HAP-1 (cell line): ENCODE measurements around the gene BRD1.

Experiments
- DNase-seq, 2 experiments: peaks; one replicate each; pipeline ENCODE4 v3.0.0-alpha.2; 2016 to 2020; ENCODE audit warnings: low spot score in 2 of 2
- H3K27me3 ChIP-seq: fragments of 250-450 bp; sonication (Bioruptor Pico); 2 replicates; pipeline ENCODE4 v1.5.1; 2020; ENCODE audit warnings: low read depth, mild to moderate bottlenecking, moderate library complexity
- H3K36me3 ChIP-seq: fragments of 250-450 bp; sonication (Bioruptor Pico); replicated peaks from 2 replicates; pipeline ENCODE4 v1.5.1; 2020; ENCODE audit warnings: mild to moderate bottlenecking
- H3K4me1 ChIP-seq: fragments of 250-450 bp; sonication (Bioruptor Pico); 2 replicates; pipeline ENCODE4 v1.5.1; 2020; ENCODE audit warnings: mild to moderate bottlenecking
- H3K4me3 ChIP-seq: fragments of 250-450 bp; sonication (Bioruptor Pico); 2 replicates; pipeline ENCODE4 v1.5.1; 2020; ENCODE audit warnings: mild to moderate bottlenecking, moderate library complexity
- H3K9me3 ChIP-seq: fragments of 250-450 bp; sonication (Bioruptor Pico); 2 replicates; pipeline ENCODE4 v1.5.1; 2020; ENCODE audit warnings: mild to moderate bottlenecking, moderate library complexity
- in situ Hi-C: fragments of 300-500 bp; cut with MboI; formaldehyde crosslinking; loops from 3 replicates; pipeline ENCODE4 v1.14.3; 2020; ENCODE audit warnings: low sequenced_read_pairs, inconsistent platforms, mixed read lengths

Gene BRD1

GRCh38 chr22:49774499-49775151, 53.0 kb downstream of the BRD1 start:
- peaks cover 7% of the 10 kb centered on the region; the same call in 1 of the 2 replicates for H3K4me1 ChIP-seq
- peaks cover 34% of the 10 kb centered on the region for H3K36me3 ChIP-seq
- no peak overlapping the region for H3K4me3 ChIP-seq
- no peak for DNase-seq
- in situ Hi-C loops = no loop called here
- H3K27me3 ChIP-seq = no peaks in the 10 kb centered on the region
- H3K9me3 ChIP-seq = no peaks in the 10 kb centered on the region

DNA sequence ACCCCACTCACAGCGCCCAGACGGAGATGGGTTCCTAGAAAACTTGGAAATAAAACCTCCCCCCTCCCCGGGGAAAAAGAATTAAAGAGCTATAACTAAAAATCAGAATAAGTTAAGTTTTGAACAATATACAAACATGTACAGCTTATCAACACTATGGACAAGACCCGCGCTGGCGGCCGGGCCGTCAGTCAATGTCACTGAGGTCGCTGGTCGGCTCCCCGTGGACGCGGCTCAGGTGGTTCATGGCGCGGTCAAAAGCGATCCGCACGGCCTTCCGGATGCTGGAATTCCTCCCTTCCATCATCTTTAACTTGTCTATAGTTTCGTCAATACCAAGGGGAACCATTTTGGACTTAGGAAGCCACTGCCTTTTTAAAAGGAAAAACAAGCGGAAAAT, 53.6 kb downstream of the BRD1 start:
- peaks cover 31% of the 10 kb centered on the region for H3K36me3 ChIP-seq
- no peaks in the 10 kb centered on the region for H3K9me3 ChIP-seq
- H3K4me1 ChIP-seq = peaks cover 7% of the 10 kb centered on the region; the same call in 1 of the 2 replicates
- in situ Hi-C loops = no loop called here
- no peaks in the 10 kb centered on the region for H3K27me3 ChIP-seq
- H3K4me3 ChIP-seq = no peak overlapping the region
- DNase-seq = no peak

DNA sequence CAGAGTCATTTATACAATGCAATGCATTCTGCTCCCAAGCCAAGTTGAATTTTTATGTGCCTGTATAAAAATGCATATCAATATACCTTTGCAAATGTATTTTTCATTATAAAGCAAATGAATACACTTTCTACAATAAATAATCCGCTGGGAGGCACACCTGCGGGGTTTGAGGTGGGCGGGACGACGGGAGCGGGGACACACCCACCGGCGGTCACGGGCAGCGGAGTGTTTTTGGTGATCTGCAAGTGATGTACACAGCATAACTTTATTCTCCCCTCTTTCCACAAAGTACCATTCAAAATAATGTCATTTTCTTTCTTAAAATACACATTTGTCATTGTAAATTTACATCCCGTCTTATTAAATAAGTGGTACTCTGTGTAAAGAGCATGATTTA, 54.1 kb downstream of the BRD1 start:
- H3K9me3 ChIP-seq = no peaks in the 10 kb centered on the region
- H3K4me1 ChIP-seq = peaks cover 7% of the 10 kb centered on the region; the same call in 1 of the 2 replicates
- DNase-seq = peak; percentile 81 to 83
- no peak overlapping the region for H3K4me3 ChIP-seq
- peaks cover 29% of the 10 kb centered on the region for H3K36me3 ChIP-seq
- no peaks in the 10 kb centered on the region for H3K27me3 ChIP-seq
- in situ Hi-C loops = no loop called here

GRCh38 chr22:49772692-49773091, 55.0 kb downstream of the BRD1 start:
- Histone ChIP-seq H3K36me3 (peaks cover 27% of the 10 kb centered on the region), H3K27me3 (no peaks in the 10 kb centered on the region), H3K9me3 (no peaks in the 10 kb centered on the region), H3K4me1 (peaks cover 7% of the 10 kb centered on the region; the same call in 1 of the 2 replicates), H3K4me3 (no peak overlapping the region)
- DNase-seq = no peak
- in situ Hi-C loops = no loop called here

- peaks cover 11% of the 10 kb centered on the region for H3K9me3 ChIP-seq
- H3K36me3 ChIP-seq = peaks cover 15% of the 10 kb centered on the region
- DNase-seq = no peak
- peaks cover 7% of the 10 kb centered on the region; the same call in 1 of the 2 replicates for H3K4me1 ChIP-seq
- H3K4me3 ChIP-seq = no peak overlapping the region
- in situ Hi-C loops = no loop called here
- no peaks in the 10 kb centered on the region for H3K27me3 ChIP-seq
Observed at GRCh38 chr22:49771266-49772065, 56.2 kb downstream of the BRD1 start.

GRCh38 chr22:49770547-49771265, 57.0 kb downstream of the BRD1 start:
- peaks cover 11% of the 10 kb centered on the region for H3K9me3 ChIP-seq
- H3K36me3 ChIP-seq = peaks cover 9% of the 10 kb centered on the region
- in situ Hi-C loops = no loop called here
- DNase-seq = no peak
- H3K4me3 ChIP-seq = no peak overlapping the region
- H3K4me1 ChIP-seq = peaks cover 7% of the 10 kb centered on the region; the same call in 1 of the 2 replicates
- no peaks in the 10 kb centered on the region for H3K27me3 ChIP-seq

- Histone ChIP-seq H3K4me3 (no peak overlapping the region), H3K4me1 (peaks cover 7% of the 10 kb centered on the region; the same call in 1 of the 2 replicates), H3K9me3 (peaks cover 11% of the 10 kb centered on the region), H3K27me3 (no peaks in the 10 kb centered on the region), H3K36me3 (peaks cover 3% of the 10 kb centered on the region)
- no peak for DNase-seq
- in situ Hi-C loops = loop anchor here (5.0 to 10.0 kb wide), 2 partner anchors 265 to 437 kb away; no protein-coding TSS in a partner anchor
Observed at GRCh38 chr22:49769691-49770546, 57.8 kb downstream of the BRD1 start.

DNA sequence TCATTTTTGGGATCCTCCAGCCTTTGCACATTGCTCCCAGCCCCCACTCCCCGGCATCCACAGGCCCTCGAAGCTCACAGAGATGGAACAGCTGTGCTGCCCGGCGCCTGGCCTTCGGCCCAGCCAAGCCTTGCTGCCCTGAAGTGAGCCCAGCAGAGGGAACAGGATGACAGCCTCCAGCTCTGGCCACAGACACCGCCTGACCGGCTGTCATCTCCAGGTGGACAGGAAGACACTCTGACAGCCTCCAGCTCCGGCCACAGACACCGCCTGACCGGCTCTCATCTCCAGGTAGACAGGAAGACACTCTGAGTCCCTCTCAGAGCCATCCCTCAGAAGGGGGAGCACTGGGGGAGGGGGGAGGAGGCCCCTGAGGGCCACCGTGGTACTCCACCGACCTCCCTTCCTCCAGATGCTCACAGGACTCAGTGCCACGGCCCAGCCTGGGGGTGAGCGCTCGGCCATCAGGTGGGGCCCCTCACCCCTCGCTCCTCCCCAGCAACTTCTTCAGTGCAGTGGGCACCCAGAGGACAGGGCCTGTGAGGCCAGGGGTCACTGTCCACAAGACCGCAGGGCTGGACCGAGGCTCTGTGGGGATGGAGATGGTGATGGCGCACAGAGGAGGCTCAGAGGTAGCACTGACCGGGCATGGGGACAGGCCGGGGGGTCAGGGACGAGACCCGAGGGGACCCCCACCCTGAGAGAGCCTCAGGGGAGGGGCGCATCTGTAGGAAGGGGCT, 58.6 kb downstream of the BRD1 start:
- Histone ChIP-seq H3K4me3 (no peak overlapping the region), H3K36me3 (no peaks in the 10 kb centered on the region; the same call in 1 of the 2 replicates), H3K27me3 (no peaks in the 10 kb centered on the region), H3K9me3 (peaks cover 11% of the 10 kb centered on the region), H3K4me1 (peaks cover 7% of the 10 kb centered on the region; the same call in 1 of the 2 replicates)
- DNase-seq = no peak
- in situ Hi-C loops = loop anchor here (5.0 to 10.0 kb wide), 2 partner anchors 266 to 438 kb away; no protein-coding TSS in a partner anchor

GRCh38 chr22:49768077-49768910, 59.4 kb downstream of the BRD1 start:
- DNase-seq = no peak
- Histone ChIP-seq H3K4me1 (peaks cover 4% of the 10 kb centered on the region; the same call in 1 of the 2 replicates), H3K9me3 (peaks cover 11% of the 10 kb centered on the region), H3K27me3 (no peaks in the 10 kb centered on the region), H3K36me3 (no peaks in the 10 kb centered on the region; the same call in 1 of the 2 replicates), H3K4me3 (no peak overlapping the region)
- in situ Hi-C loops = loop anchor here (5.0 to 10.0 kb wide), 2 partner anchors 267 to 439 kb away; no protein-coding TSS in a partner anchor

GRCh38 chr22:49767355-49768062, 60.2 kb downstream of the BRD1 start:
- H3K4me3 ChIP-seq = no peak overlapping the region
- peak; percentile 52 to 66 for DNase-seq
- no peaks in the 10 kb centered on the region for H3K27me3 ChIP-seq
- H3K9me3 ChIP-seq = peaks cover 11% of the 10 kb centered on the region
- H3K36me3 ChIP-seq = no peaks in the 10 kb centered on the region; the same call in 1 of the 2 replicates
- in situ Hi-C loops = loop anchor here (5.0 to 10.0 kb wide), 2 partner anchors 267 to 440 kb away; no protein-coding TSS in a partner anchor
- H3K4me1 ChIP-seq = no peaks in the 10 kb centered on the region

DNA sequence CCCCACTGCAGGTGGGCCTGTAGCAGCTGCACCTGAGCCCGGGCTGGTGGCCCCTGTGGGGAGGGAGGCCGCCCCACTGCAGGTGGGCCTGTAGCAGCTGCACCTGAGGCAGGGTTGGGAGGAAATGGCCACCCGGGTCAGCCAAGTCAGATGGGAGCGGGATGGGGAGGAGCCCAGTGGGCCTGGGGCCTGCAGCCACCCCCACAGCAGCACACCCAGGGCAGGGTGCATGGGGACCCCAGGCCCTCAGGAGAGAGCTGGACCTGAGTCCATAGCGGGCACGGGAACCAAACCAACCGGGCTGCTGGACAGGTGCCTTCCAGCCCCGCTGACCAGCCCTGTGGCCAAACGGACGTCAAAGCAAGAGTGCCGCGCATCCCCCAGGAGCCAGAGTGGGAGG, 61.7 kb downstream of the BRD1 start:
- Histone ChIP-seq H3K27me3 (no peaks in the 10 kb centered on the region), H3K9me3 (peaks cover 11% of the 10 kb centered on the region), H3K36me3 (no peaks in the 10 kb centered on the region), H3K4me3 (no peak overlapping the region), H3K4me1 (no peaks in the 10 kb centered on the region)
- no peak for DNase-seq
- in situ Hi-C loops = loop anchor here (5.0 to 10.0 kb wide), 2 partner anchors 269 to 441 kb away; no protein-coding TSS in a partner anchor
